ENCODE measurements around the gene POLR2H.

The POLR2H gene

GRCh38 chr3:184325715-184326369 is 35.7 kb upstream of the POLR2H start:
- TF ChIP-seq CTCF (IDR thresholded peaks at IDR 0.05; ENCODE audit: control insufficient read depth, insufficient read depth, low read depth, low read length, missing control alignments): no peak
- H3K4me3 ChIP-seq (ENCODE audit: control insufficient read depth, low read depth, low read length): no peak overlapping the region
- DNase-seq (ENCODE audit: low read depth): no peak

GRCh38 chr3:184327171-184327570 is 34.3 kb upstream of the POLR2H start:
- no peak overlapping the region for H3K4me3 ChIP-seq (ENCODE audit: control insufficient read depth, low read depth, low read length)
- TF ChIP-seq CTCF (IDR thresholded peaks at IDR 0.05; ENCODE audit: control insufficient read depth, insufficient read depth, low read depth, low read length, missing control alignments): no peak
- DNase-seq (ENCODE audit: low read depth): no peak

- no peak for DNase-seq (ENCODE audit: low read depth)
- H3K4me3 ChIP-seq (ENCODE audit: control insufficient read depth, low read depth, low read length): no peak overlapping the region
- no peak for TF ChIP-seq CTCF (IDR thresholded peaks at IDR 0.05; ENCODE audit: control insufficient read depth, insufficient read depth, low read depth, low read length, missing control alignments)
These were observed 33.0 kb upstream of the POLR2H start for GRCh38 chr3:184328516-184328915.

GRCh38 chr3:184332370-184333090 is 29.0 kb upstream of the POLR2H start:
- peak; percentile 65 for DNase-seq (ENCODE audit: low read depth)
- TF ChIP-seq CTCF (IDR thresholded peaks at IDR 0.05; ENCODE audit: control insufficient read depth, insufficient read depth, low read depth, low read length, missing control alignments): no peak
- H3K4me3 ChIP-seq (ENCODE audit: control insufficient read depth, low read depth, low read length): no peak overlapping the region

GRCh38 chr3:184333190-184333589 is 28.3 kb upstream of the POLR2H start:
- DNase-seq (ENCODE audit: low read depth): no peak
- no peak overlapping the region for H3K4me3 ChIP-seq (ENCODE audit: control insufficient read depth, low read depth, low read length)
- TF ChIP-seq CTCF (IDR thresholded peaks at IDR 0.05; ENCODE audit: control insufficient read depth, insufficient read depth, low read depth, low read length, missing control alignments): no peak

GRCh38 chr3:184333700-184334099 is 27.8 kb upstream of the POLR2H start:
- no peak for DNase-seq (ENCODE audit: low read depth)
- H3K4me3 ChIP-seq (ENCODE audit: control insufficient read depth, low read depth, low read length): no peak overlapping the region
- TF ChIP-seq CTCF (IDR thresholded peaks at IDR 0.05; ENCODE audit: control insufficient read depth, insufficient read depth, low read depth, low read length, missing control alignments): no peak

Measured in AG09309 (cell line).